Right lobe of liver (tissue), 6 donors: ENCODE measurements around the gene DSP. TPM values are rescaled to one million over a fixed set of nuclear protein-coding genes. Genes with fewer than 3 reads are reported as not detected.

Experiments used
- ATAC-seq, 4 donors: fragments of 200-7000 bp; cut with Tn5 transposase; one replicate each; pipeline ENCODE4 v1.9.1; 2020; ENCODE audit warnings: mild to moderate bottlenecking in 4 of 4, moderate library complexity in 4 of 4
- DNase-seq, 3 donors: peaks; one replicate each; pipeline ENCODE4 v3.0.0-alpha.2; 2020
- H3K27ac ChIP-seq, 3 donors: fragments of 200-600 bp; one replicate each; pipeline ENCODE4 v1.8.0; 2022
- H3K27me3 ChIP-seq, 2 donors: fragments of 200-600 bp; one replicate each; pipeline ENCODE4 v1.8.0; 2022
- H3K36me3 ChIP-seq, 4 donors: fragments of 200-600 bp; sonication (generic) in 1 of 4; one replicate each; pipeline versions ENCODE4 v1.5.1 to v1.8.0; 2017 to 2022; ENCODE audit warnings: control low read depth in 1 of 4
- H3K4me1 ChIP-seq, 4 donors: fragments of 200-600 bp; sonication (generic) in 1 of 4; one replicate each; pipeline versions ENCODE4 v1.5.1 to v1.8.0; 2017 to 2022; ENCODE audit warnings: control low read depth in 1 of 4
- H3K4me3 ChIP-seq, 3 donors: fragments of 200-600 bp; one replicate each; pipeline ENCODE4 v1.8.0; 2022
- H3K9me3 ChIP-seq, 4 donors: fragments of 200-600 bp; sonication (generic) in 1 of 4; one replicate each; pipeline versions ENCODE4 v1.5.1 to v1.8.0; 2017 to 2022; ENCODE audit warnings: control low read depth in 1 of 4
- CTCF ChIP-seq, 4 donors: fragments of 200-600 bp in 3 of 4; fragments of 450-650 bp in 1 of 4; IDR thresholded peaks; one replicate each; pipeline versions ENCODE4 v1.5.1 to v1.8.0; 2016 to 2022; ENCODE audit warnings: antibody characterized with exemption in 4 of 4, mild to moderate bottlenecking in 2 of 4
- POLR2A ChIP-seq: fragments of 450-650 bp; IDR thresholded peaks from one replicate; pipeline ENCODE4 v1.6.1; 2017; ENCODE audit warnings: antibody characterized with exemption, mild to moderate bottlenecking
- WGBS: methylation state at CpG from one replicate; pipeline ENCODE4 v1.1.6; 2018; ENCODE audit warnings: low coverage, low lambda C conversion rate; ENCODE audit not compliant: insufficient coverage; ENCODE audit errors: missing lambda C conversion rate; 5-methylcytosine and 5-hydroxymethylcytosine counted together
- intact Hi-C, 2 donors: fragments of 100-400 bp; cut with DNase I; formaldehyde crosslinking; loops; one replicate each; pipeline versions ENCODE4 v1.11.2 to v1.14.1; 2022
- total RNA-seq, 6 experiments: library from RNA; depleted of rRNA in 2 of 6; stranded (reverse); fragments of >200 nt in 2 of 6; fragmentation: NEBNext Ultra II Directional in 3 of 6; extraction: Animal tissue kit (Norgen Biotek cat#: 25700) in 3 of 6; gene quantifications; one replicate each; pipeline versions ENCODE4 v1.1.0 to v1.2.4, GENCODE V29; 2016 to 2023
- donor health status: DM: no; HTN: yes; CAD: no.
- donor health status: DM: no; HTN: no; CAD: no.
- donor health status: DM: no; HTN: no; CAD: no.
- donor health status: DM: no; HTN: yes; CAD: no.
- donor health status: DM: no; HTN: yes; CAD: no.

DSP gene
- total RNA-seq, 6 experiments from 2014 or later, result 64.6 to 94.2 (median 82.1) TPM

DNA sequence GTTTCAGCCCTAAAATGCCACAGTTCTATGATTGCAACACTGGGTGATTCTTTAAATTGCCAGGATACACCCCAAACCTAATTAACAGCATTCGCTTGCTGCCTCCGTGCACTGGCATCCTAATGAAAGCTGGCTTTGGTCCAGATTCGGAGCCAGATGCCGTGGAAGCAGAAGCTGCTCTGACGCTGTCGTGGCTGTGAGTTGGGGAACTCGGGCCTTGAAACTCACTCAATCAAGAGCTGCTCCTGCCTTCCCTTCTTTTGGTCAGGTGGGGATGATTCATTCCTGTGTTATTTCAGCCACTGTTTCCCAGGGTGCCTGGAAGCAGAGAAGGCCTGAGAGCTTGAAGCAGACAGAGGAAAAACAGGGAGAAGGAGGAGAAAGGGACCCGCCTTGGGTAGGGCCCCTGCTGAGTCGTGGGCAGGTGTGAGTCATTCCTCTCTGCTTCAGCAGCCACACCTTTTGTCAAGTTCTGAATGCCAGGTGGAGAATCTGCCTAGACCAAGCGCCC is 36.2 kb upstream of the DSP start:
- no peaks in the 10 kb centered on the region for H3K9me3 ChIP-seq
- H3K27me3 ChIP-seq, result no peaks in the 10 kb centered on the region
- TF ChIP-seq POLR2A (no peak), CTCF (IDR thresholded peaks at IDR 0.05) (no peak)
- DNase-seq (no peak), ATAC-seq (peak in 1 of 4 donors; percentile 45)
- WGBS, result 45% methylated on average over 9 of the region's 10 CpGs
- intact Hi-C loops, result no loop called here
- H3K4me1 ChIP-seq, result no peaks in the 10 kb centered on the region
- no peak overlapping the region for H3K4me3 ChIP-seq
- no peaks in the 10 kb centered on the region for H3K36me3 ChIP-seq
- H3K27ac ChIP-seq, result no peak overlapping the region

- Histone ChIP-seq H3K27ac (no peak overlapping the region), H3K36me3 (no peaks in the 10 kb centered on the region), H3K4me1 (no peaks in the 10 kb centered on the region), H3K27me3 (no peaks in the 10 kb centered on the region), H3K9me3 (no peaks in the 10 kb centered on the region), H3K4me3 (no peak overlapping the region)
- intact Hi-C loops, result no loop called here
- peak in 1 of 4 donors; percentile 78 for ATAC-seq
- DNase-seq, result no peak
- WGBS, result 64% methylated on average over 6 of the region's 6 CpGs
- TF ChIP-seq CTCF (IDR thresholded peaks at IDR 0.05) (no peak), POLR2A (no peak)
These were observed 33.9 kb upstream of the DSP start for GRCh38 chr6:7507600-7507999.

DNA sequence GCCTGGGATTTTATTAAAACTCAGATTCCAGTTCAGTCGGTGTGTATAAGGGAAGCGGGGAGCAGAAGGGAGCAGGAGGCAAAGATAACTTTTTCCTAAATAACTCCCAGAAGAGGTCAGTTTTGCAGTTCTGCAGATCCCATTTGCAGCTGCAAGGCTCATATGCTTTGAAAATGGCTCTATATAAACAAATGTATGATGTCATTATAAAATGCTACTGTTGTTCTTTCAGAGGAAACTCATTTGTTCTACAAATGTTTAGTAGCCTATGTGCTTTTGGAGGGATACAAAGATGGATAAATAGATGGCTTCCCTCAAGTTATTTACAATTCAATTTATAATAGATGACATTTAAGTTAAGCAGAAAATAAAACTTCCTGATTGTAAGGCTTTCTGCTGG is 29.2 kb upstream of the DSP start:
- no peak for DNase-seq
- intact Hi-C loops, result no loop called here
- Histone ChIP-seq H3K4me1 (no peaks in the 10 kb centered on the region), H3K27ac (no peak overlapping the region), H3K4me3 (no peak overlapping the region), H3K36me3 (no peaks in the 10 kb centered on the region), H3K27me3 (no peaks in the 10 kb centered on the region), H3K9me3 (no peaks in the 10 kb centered on the region)
- no peak for ATAC-seq
- 76% methylated on average over 2 of the region's 2 CpGs for WGBS
- TF ChIP-seq POLR2A (no peak), CTCF (IDR thresholded peaks at IDR 0.05) (no peak)

GRCh38 chr6:7513529-7513928 is 27.9 kb upstream of the DSP start:
- H3K27me3 ChIP-seq, result no peaks in the 10 kb centered on the region
- no peak overlapping the region for H3K4me3 ChIP-seq
- H3K4me1 ChIP-seq, result no peaks in the 10 kb centered on the region
- ATAC-seq (peak; percentile 83 to 97 (median 90)), DNase-seq (peak in 2 of 3 donors; percentile 25 to 81)
- intact Hi-C loops, result no loop called here
- H3K36me3 ChIP-seq, result no peaks in the 10 kb centered on the region
- no peaks in the 10 kb centered on the region for H3K9me3 ChIP-seq
- TF ChIP-seq POLR2A (no peak), CTCF (IDR thresholded peaks at IDR 0.05) (no peak)
- H3K27ac ChIP-seq, result no peak overlapping the region
- 45% methylated on average over 5 of the region's 5 CpGs for WGBS

GRCh38 chr6:7515363-7515762 is 26.1 kb upstream of the DSP start:
- no peaks in the 10 kb centered on the region for H3K9me3 ChIP-seq
- DNase-seq, result no peak
- no peak for ATAC-seq
- intact Hi-C loops, result no loop called here
- no peaks in the 10 kb centered on the region for H3K4me1 ChIP-seq
- TF ChIP-seq CTCF (IDR thresholded peaks at IDR 0.05), result no peak
- TF ChIP-seq POLR2A, result no peak
- 29% methylated on average over 1 of the region's 2 CpGs for WGBS
- H3K27me3 ChIP-seq, result no peaks in the 10 kb centered on the region
- no peak overlapping the region for H3K27ac ChIP-seq
- H3K4me3 ChIP-seq, result no peak overlapping the region
- H3K36me3 ChIP-seq, result no peaks in the 10 kb centered on the region
